ENCODE data around the gene G6PD. TPM values are rescaled to one million over a fixed set of nuclear protein-coding genes. Genes with fewer than 3 reads are reported as not detected.

The G6PD gene
- total RNA-seq, 1 experiment from 2014 or later: 68.7 TPM

- Histone ChIP-seq H3K4me1 (ENCODE audit: insufficient read depth, low read length) (no peaks in the 10 kb centered on the region), H3K9me3 (ENCODE audit: control insufficient read depth, low read depth, low read length) (peaks cover 7% of the 10 kb centered on the region), H3K9ac (ENCODE audit: extremely low read depth, insufficient read length, low read length) (no peak overlapping the region), H4K8ac (replicated peaks; ENCODE audit: insufficient read length, low read depth, low read length) (no peak overlapping the region), H3K14ac (ENCODE audit: insufficient read depth, low read length) (no peak overlapping the region), H3K79me1 (ENCODE audit: insufficient read depth, low read depth, low read length, poor library complexity, severe bottlenecking) (no peaks in the 10 kb centered on the region), H3K79me2 (ENCODE audit: insufficient read depth, low read length) (no peaks in the 10 kb centered on the region), H4K20me1 (ENCODE audit: control insufficient read depth, insufficient read depth, insufficient read length) (no peaks in the 10 kb centered on the region), H3K23me2 (ENCODE audit: insufficient read length, low read depth, low read length, poor library complexity, severe bottlenecking) (no peaks in the 10 kb centered on the region), H2BK12ac (ENCODE audit: insufficient read length, low read depth, low read length) (no peak overlapping the region), H2BK5ac (ENCODE audit: insufficient read length, low read length) (no peak overlapping the region), H2AK5ac (ENCODE audit: insufficient read length, low read length) (no peak overlapping the region), H2BK120ac (ENCODE audit: low read depth, low read length, poor library complexity, severe bottlenecking) (no peak overlapping the region), H3K4ac (ENCODE audit: low read depth, low read length) (no peak overlapping the region), H3K56ac (ENCODE audit: insufficient read length, low read depth, low read length) (no peak overlapping the region), H4K5ac (ENCODE audit: insufficient read length, low read depth, low read length) (no peak overlapping the region), H3K23ac (ENCODE audit: insufficient read length, low read depth, low read length) (no peak overlapping the region), H2BK20ac (ENCODE audit: low read depth, low read length, poor library complexity, severe bottlenecking) (no peak overlapping the region), H2AFZ (ENCODE audit: low read length) (no peak overlapping the region), H3T11ph (ENCODE audit: low read length) (no peak overlapping the region), H4K91ac (ENCODE audit: insufficient read length, low read depth, low read length) (no peak overlapping the region), H3K27me3 (ENCODE audit: insufficient read depth, low read length) (no peaks in the 10 kb centered on the region), H2BK15ac (ENCODE audit: low read depth, low read length) (no peak overlapping the region), H3K18ac (ENCODE audit: insufficient read length, low read depth, low read length) (no peak overlapping the region), H3K4me2 (ENCODE audit: insufficient read depth, insufficient read length, low read length) (no peak overlapping the region), H3K27ac (ENCODE audit: insufficient read length, low read depth, low read length) (no peak overlapping the region)
- TF ChIP-seq CTCF (conservative IDR thresholded peaks at IDR 0.05): no peak
- peaks cover 7% of the 10 kb centered on the region; the same call in 1 of the 2 replicates for H3K27me3 Mint-ChIP-seq (ENCODE audit: low read depth)
- H3K9me3 Mint-ChIP-seq: peaks cover 55 to 65% of the 10 kb centered on the region in 2 experiments
- H3K4me1 Mint-ChIP-seq: peaks cover 1 to 4% of the 10 kb centered on the region in 2 experiments; a peak in 3 of 4 replicates
- no peaks in the 10 kb centered on the region; a peak in 2 of 7 replicates for H3K36me3 Mint-ChIP-seq (ENCODE audit: insufficient read depth in 1 of 3, low read depth in 3 of 3)
- no peak overlapping the region for H3K4me3 Mint-ChIP-seq
- no CpG with 5 or more reads among the region's 3 CpGs for WGBS (ENCODE audit: extremely low coverage, insufficient read length, low lambda C conversion rate)
- no peak for DNase-seq
- no peak overlapping the region for H3K27ac Mint-ChIP-seq
These were observed 51.9 kb downstream of the G6PD start for GRCh38 chrX:154494715-154495114.

Data from H9 (cell line).